ENCODE data around the gene ETV7.
A peak's percentile ranks its signal among the peaks of the same experiment; 100 is the strongest.

DNA sequence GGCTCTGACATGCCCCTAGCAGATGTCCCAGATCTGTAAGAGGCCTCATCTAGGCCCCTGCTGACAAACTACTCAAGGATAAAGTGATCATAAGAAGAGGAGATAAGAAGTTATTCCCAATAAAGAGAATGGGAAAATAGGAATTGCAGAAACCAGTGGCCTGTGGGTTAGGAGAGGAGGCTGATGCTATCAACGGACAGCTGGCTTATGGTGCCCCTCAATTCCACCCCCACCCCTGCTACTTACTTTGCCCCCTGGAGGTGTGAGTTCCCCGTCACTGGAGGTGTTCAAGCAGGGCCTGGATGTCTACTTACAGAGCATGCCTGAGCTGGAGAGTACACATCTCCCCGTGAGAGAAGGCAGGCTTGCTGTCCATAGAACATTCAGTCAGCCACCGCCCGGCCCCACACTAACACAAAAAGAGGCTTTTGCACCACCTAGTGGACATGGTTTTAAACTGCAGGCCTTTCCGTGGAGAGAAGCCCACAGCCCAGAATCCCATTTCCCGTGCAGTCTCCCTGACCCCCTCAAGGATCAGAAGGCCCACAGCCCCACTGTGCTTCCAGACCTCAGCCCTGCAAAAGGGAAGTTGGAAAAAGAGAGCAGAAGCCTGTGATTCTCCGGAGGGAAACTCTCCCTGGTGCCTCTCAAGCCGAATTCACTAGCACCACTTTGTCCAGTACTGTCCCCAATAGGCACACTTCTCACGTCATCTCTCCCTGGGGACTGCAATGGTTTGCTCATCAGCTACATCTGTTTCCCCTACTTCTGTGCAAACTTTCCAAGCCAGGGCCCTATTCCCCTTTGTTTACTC lies 27.0 kb downstream of the ETV7 start:
- TF ChIP-seq, protein P1, sequence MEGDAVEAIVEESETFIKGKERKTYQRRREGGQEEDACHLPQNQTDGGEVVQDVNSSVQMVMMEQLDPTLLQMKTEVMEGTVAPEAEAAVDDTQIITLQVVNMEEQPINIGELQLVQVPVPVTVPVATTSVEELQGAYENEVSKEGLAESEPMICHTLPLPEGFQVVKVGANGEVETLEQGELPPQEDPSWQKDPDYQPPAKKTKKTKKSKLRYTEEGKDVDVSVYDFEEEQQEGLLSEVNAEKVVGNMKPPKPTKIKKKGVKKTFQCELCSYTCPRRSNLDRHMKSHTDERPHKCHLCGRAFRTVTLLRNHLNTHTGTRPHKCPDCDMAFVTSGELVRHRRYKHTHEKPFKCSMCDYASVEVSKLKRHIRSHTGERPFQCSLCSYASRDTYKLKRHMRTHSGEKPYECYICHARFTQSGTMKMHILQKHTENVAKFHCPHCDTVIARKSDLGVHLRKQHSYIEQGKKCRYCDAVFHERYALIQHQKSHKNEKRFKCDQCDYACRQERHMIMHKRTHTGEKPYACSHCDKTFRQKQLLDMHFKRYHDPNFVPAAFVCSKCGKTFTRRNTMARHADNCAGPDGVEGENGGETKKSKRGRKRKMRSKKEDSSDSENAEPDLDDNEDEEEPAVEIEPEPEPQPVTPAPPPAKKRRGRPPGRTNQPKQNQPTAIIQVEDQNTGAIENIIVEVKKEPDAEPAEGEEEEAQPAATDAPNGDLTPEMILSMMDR (IDR thresholded peaks at IDR 0.05; ENCODE audit: low read depth, low read length, missing input control), result peak; percentile 86
- TF ChIP-seq, protein P2, sequence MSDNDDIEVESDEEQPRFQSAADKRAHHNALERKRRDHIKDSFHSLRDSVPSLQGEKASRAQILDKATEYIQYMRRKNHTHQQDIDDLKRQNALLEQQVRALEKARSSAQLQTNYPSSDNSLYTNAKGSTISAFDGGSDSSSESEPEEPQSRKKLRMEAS (IDR thresholded peaks at IDR 0.05), result no peak
- TF ChIP-seq JUND (IDR thresholded peaks at IDR 0.05) (no peak), RXRA (IDR thresholded peaks at IDR 0.05) (no peak), TAF1 (conservative IDR thresholded peaks at IDR 0.05) (no peak), YY1 (IDR thresholded peaks at IDR 0.05) (no peak), RAD21 (IDR thresholded peaks at IDR 0.05) (peak; percentile 89 to 93), HNF4G (IDR thresholded peaks at IDR 0.05) (no peak), GABPA (IDR thresholded peaks at IDR 0.05 in 1 of 2, conservative IDR thresholded peaks at IDR 0.05 in 1 of 2) (no peak)
- TF ChIP-seq, protein P3, sequence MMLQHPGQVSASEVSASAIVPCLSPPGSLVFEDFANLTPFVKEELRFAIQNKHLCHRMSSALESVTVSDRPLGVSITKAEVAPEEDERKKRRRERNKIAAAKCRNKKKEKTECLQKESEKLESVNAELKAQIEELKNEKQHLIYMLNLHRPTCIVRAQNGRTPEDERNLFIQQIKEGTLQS (IDR thresholded peaks at IDR 0.05), result no peak
- TF ChIP-seq, protein P4, sequence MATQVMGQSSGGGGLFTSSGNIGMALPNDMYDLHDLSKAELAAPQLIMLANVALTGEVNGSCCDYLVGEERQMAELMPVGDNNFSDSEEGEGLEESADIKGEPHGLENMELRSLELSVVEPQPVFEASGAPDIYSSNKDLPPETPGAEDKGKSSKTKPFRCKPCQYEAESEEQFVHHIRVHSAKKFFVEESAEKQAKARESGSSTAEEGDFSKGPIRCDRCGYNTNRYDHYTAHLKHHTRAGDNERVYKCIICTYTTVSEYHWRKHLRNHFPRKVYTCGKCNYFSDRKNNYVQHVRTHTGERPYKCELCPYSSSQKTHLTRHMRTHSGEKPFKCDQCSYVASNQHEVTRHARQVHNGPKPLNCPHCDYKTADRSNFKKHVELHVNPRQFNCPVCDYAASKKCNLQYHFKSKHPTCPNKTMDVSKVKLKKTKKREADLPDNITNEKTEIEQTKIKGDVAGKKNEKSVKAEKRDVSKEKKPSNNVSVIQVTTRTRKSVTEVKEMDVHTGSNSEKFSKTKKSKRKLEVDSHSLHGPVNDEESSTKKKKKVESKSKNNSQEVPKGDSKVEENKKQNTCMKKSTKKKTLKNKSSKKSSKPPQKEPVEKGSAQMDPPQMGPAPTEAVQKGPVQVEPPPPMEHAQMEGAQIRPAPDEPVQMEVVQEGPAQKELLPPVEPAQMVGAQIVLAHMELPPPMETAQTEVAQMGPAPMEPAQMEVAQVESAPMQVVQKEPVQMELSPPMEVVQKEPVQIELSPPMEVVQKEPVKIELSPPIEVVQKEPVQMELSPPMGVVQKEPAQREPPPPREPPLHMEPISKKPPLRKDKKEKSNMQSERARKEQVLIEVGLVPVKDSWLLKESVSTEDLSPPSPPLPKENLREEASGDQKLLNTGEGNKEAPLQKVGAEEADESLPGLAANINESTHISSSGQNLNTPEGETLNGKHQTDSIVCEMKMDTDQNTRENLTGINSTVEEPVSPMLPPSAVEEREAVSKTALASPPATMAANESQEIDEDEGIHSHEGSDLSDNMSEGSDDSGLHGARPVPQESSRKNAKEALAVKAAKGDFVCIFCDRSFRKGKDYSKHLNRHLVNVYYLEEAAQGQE (IDR thresholded peaks at IDR 0.05), result no peak

All from liver (tissue), 3 donors.